Keratinocyte (primary cell): ENCODE results near the gene DOCK3. TPM values are rescaled to one million over a fixed set of nuclear protein-coding genes. Genes with fewer than 3 reads are reported as not detected.

Experiments used
- DNase-seq: peaks from one replicate; pipeline ENCODE4 v3.0.0-alpha.2; 2011; ENCODE audit warnings: low read depth, missing footprints, low spot score
- FAIRE-seq: peaks from 2 replicates; lab custom pipeline; 2011; peaks lifted over from hg19 to GRCh38; lab: Jason Lieb, UNC
- H2AFZ ChIP-seq: 2 replicates; pipeline ENCODE4 v1.6.0; 2012; ENCODE audit warnings: low read length, control low read depth, inconsistent platforms; ENCODE audit not compliant: control insufficient read depth
- H3K27ac ChIP-seq: 2 replicates; pipeline ENCODE4 v1.5.1; 2011; ENCODE audit warnings: low read length; ENCODE audit not compliant: control insufficient read depth, insufficient read depth
- H3K27me3 ChIP-seq: 3 replicates; pipeline ENCODE4 v1.6.0; 2011; ENCODE audit warnings: low read length; ENCODE audit not compliant: control insufficient read depth, insufficient read depth; ENCODE audit errors: extremely low read depth
- H3K36me3 ChIP-seq, 2 experiments: 2 replicates in 1 of 2; 3 replicates in 1 of 2; pipeline ENCODE4 v1.5.1; 2011; ENCODE audit warnings: low read length in 2 of 2, mild to moderate bottlenecking in 1 of 2; ENCODE audit not compliant: control insufficient read depth in 2 of 2, insufficient read depth in 2 of 2; ENCODE audit errors: extremely low read depth in 1 of 2
- H3K4me1 ChIP-seq: 3 replicates; pipeline ENCODE4 v1.5.1; 2011; ENCODE audit warnings: low read length; ENCODE audit not compliant: control insufficient read depth, insufficient read depth; ENCODE audit errors: extremely low read depth
- H3K4me2 ChIP-seq: 3 replicates; pipeline ENCODE4 v1.6.0; 2011; ENCODE audit warnings: low read depth, low read length; ENCODE audit not compliant: control insufficient read depth, insufficient read depth; ENCODE audit errors: extremely low read depth
- H3K4me3 ChIP-seq, 3 experiments: fragments of 200-600 bp in 1 of 3; sonication (generic) in 1 of 3; 2 replicates in 2 of 3; 3 replicates in 1 of 3; pipeline ENCODE4 v1.5.1; 2011 to 2016; ENCODE audit warnings: low read length in 3 of 3, mild to moderate bottlenecking in 3 of 3, control low read depth in 2 of 3, inconsistent platforms in 1 of 3, low read depth in 1 of 3, mixed read lengths in 1 of 3, mixed run types in 1 of 3, moderate library complexity in 1 of 3; ENCODE audit not compliant: control insufficient read depth in 2 of 3, insufficient read depth in 2 of 3; ENCODE audit errors: extremely low read depth in 1 of 3
- H3K79me2 ChIP-seq: 2 replicates; pipeline ENCODE4 v1.6.0; 2012; ENCODE audit warnings: low read length; ENCODE audit not compliant: control insufficient read depth, insufficient read depth
- H3K9ac ChIP-seq: 3 replicates; pipeline ENCODE4 v1.6.0; 2011; ENCODE audit warnings: low read length; ENCODE audit not compliant: control insufficient read depth, insufficient read depth; ENCODE audit errors: extremely low read depth
- H3K9me1 ChIP-seq: 3 replicates; pipeline ENCODE4 v1.6.0; 2011; ENCODE audit warnings: low read length; ENCODE audit not compliant: control insufficient read depth, insufficient read depth; ENCODE audit errors: extremely low read depth
- H3K9me3 ChIP-seq: 2 replicates; pipeline ENCODE4 v1.5.1; 2012; ENCODE audit warnings: low read depth, low read length; ENCODE audit not compliant: control insufficient read depth
- H4K20me1 ChIP-seq: 3 replicates; pipeline ENCODE4 v1.6.0; 2011; ENCODE audit warnings: low read length; ENCODE audit not compliant: control insufficient read depth, insufficient read depth; ENCODE audit errors: extremely low read depth
- CTCF ChIP-seq, 3 experiments: IDR thresholded peaks in 1 of 3; conservative IDR thresholded peaks in 1 of 3; optimal IDR thresholded peaks in 1 of 3; 2 replicates in 2 of 3; 3 replicates in 1 of 3; pipeline versions ENCODE3 to v1.5.1; 2011; ENCODE audit warnings: low read length in 3 of 3, mild to moderate bottlenecking in 3 of 3, moderate library complexity in 2 of 3, control low read depth in 1 of 3, inconsistent platforms in 1 of 3; ENCODE audit not compliant: insufficient read depth in 2 of 3; ENCODE audit errors: extremely low read depth in 1 of 3
- EZH2 ChIP-seq: IDR thresholded peaks from one replicate; pipeline ENCODE4 v1.6.1; 2012; ENCODE audit warnings: inconsistent platforms, mild to moderate bottlenecking, low read length, moderate library complexity
- dilution Hi-C: fragments of 300-500 bp; cut with MboI; formaldehyde crosslinking; loops from one replicate; pipeline ENCODE4 v1.7.0; 2020; ENCODE audit warnings: low sequenced_read_pairs; ENCODE audit not compliant: extremely low pct_ligation_motif_present
- polyA plus RNA-seq, 5 experiments: library from polyadenylated mRNA; depleted of rRNA in 3 of 5; stranded (reverse) in 3 of 5; stranded (forward) in 1 of 5; unstranded in 1 of 5; fragments of >200 nt; gene quantifications; 1 replicate in 1 of 5; 2 replicates in 3 of 5; 3 replicates in 1 of 5; pipeline versions ENCODE4 v1.2.1 to v1.2.3, GENCODE V29; 2011 to 2012; ENCODE audit warnings: missing spikeins in 2 of 5, low read depth in 1 of 5, low replicate concordance in 1 of 5

DOCK3 gene
- polyA plus RNA-seq, 1 donor (not counting 4 experiments of a cell fraction or from before 2014, with no cell fraction given): 0.10 TPM

- dilution Hi-C loops: no loop called here
- Histone ChIP-seq H3K9me1 (no peaks in the 10 kb centered on the region), H2AFZ (no peak overlapping the region), H3K79me2 (no peaks in the 10 kb centered on the region), H3K27me3 (no peaks in the 10 kb centered on the region), H3K9me3 (no peaks in the 10 kb centered on the region), H3K4me2 (no peak overlapping the region), H3K27ac (no peak overlapping the region), H3K36me3 (no peaks in the 10 kb centered on the region), H3K9ac (no peak overlapping the region), H4K20me1 (no peaks in the 10 kb centered on the region), H3K4me3 (no peak overlapping the region), H3K4me1 (no peaks in the 10 kb centered on the region)
- DNase-seq: no peak
- FAIRE-seq: no peak
- no peak for TF ChIP-seq CTCF (optimal IDR thresholded peaks at IDR 0.05 in 1 of 3, IDR thresholded peaks at IDR 0.05 in 1 of 3, conservative IDR thresholded peaks at IDR 0.05 in 1 of 3; ENCODE audit: extremely low read depth in 1 of 3, insufficient read depth in 2 of 3, low read length in 3 of 3)
- no peak for TF ChIP-seq EZH2
These were observed 286.7 kb downstream of the DOCK3 start for GRCh38 chr3:50961386-50961785.

GRCh38 chr3:50971487-50971924 lies 296.8 kb downstream of the DOCK3 start:
- TF ChIP-seq CTCF (optimal IDR thresholded peaks at IDR 0.05 in 1 of 3, IDR thresholded peaks at IDR 0.05 in 1 of 3, conservative IDR thresholded peaks at IDR 0.05 in 1 of 3; ENCODE audit: extremely low read depth in 1 of 3, insufficient read depth in 2 of 3, low read length in 3 of 3) (peak; percentile 83 to 92 (median 84)), EZH2 (no peak)
- H3K27me3 ChIP-seq: no peaks in the 10 kb centered on the region
- H3K36me3 ChIP-seq: no peaks in the 10 kb centered on the region
- DNase-seq: peak; percentile 19
- H3K4me3 ChIP-seq: no peak overlapping the region
- no peak overlapping the region for H3K9ac ChIP-seq
- H3K4me2 ChIP-seq: no peak overlapping the region
- H3K27ac ChIP-seq: no peak overlapping the region
- H3K9me3 ChIP-seq: no peaks in the 10 kb centered on the region
- H2AFZ ChIP-seq: no peak overlapping the region
- no peaks in the 10 kb centered on the region for H3K9me1 ChIP-seq
- H3K79me2 ChIP-seq: no peaks in the 10 kb centered on the region
- peak; percentile 88 for FAIRE-seq
- H4K20me1 ChIP-seq: no peaks in the 10 kb centered on the region
- no peaks in the 10 kb centered on the region for H3K4me1 ChIP-seq
- dilution Hi-C loops: no loop called here
